ENCODE results near the gene IGDCC3. TPM values are rescaled to one million over a fixed set of nuclear protein-coding genes. Genes with fewer than 3 reads are reported as not detected.

The IGDCC3 gene
- total and polyA plus RNA-seq, 10 of the 15 experiments (the other 5 are each of a cell fraction or from before 2014, with no cell fraction given) = 0.10 to 0.20 (median 0.15) TPM; not detected in 7

DNA sequence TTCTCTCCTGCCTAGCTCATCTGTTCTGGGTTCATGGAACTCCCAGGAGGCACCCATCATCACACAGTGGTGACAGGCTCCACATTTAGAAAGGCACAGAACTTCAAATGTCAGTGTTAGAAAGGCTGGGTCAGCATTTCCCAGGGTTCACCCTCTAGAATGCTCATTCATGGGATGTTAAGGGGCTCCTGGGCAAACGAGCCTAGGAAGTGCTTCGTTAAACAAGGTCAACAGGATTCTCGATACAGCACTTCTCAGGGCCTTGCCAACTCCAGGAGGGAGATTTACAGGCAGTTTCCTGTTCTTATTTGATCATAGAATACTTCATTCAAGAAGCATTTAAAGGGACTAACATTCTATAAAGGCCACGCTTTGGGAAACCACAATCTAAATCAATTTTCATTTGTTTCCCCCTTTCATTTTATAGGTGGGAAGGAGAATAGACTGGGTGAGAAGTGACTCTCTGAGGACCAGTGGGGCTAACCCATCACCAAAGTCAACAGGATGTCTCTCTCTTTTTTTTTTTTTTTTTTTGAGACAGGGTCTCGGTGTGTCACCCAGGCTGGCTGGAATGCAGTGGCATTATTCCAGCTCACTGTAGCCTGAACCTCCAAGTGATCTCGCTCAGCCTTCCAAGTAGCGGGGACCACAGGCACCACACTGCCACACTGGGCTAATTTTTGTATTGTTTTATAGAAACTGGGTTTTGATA, 30.7 kb upstream of the IGDCC3 start:
- Histone ChIP-seq H3K4me3 (no peak overlapping the region), H3K9me3 (replicated peaks; ENCODE audit: control insufficient read depth, insufficient read depth, low read length) (no peaks in the 10 kb centered on the region), H3K9ac (ENCODE audit: control insufficient read depth, insufficient read depth, low read length) (no peak overlapping the region), H3K27ac (ENCODE audit: control insufficient read depth, insufficient read depth) (no peak overlapping the region; the same call in 1 of the 2 replicates), H2AFZ (ENCODE audit: control insufficient read depth, low read depth, low read length) (no peak overlapping the region), H3K27me3 (replicated peaks in 1 of 2; ENCODE audit: control insufficient read depth in 2 of 2, insufficient read depth in 2 of 2, low read length in 1 of 2) (no peaks in the 10 kb centered on the region), H3K4me1 (ENCODE audit: control insufficient read depth, insufficient read depth, low read length) (peaks cover 24% of the 10 kb centered on the region), H4K20me1 (ENCODE audit: control insufficient read depth, insufficient read depth) (no peaks in the 10 kb centered on the region), H3K79me2 (ENCODE audit: control insufficient read depth, insufficient read depth, low read length) (no peaks in the 10 kb centered on the region), H3K36me3 (ENCODE audit: control insufficient read depth in 2 of 2, insufficient read depth in 2 of 2, low read length in 1 of 2) (no peaks in the 10 kb centered on the region), H3K4me2 (ENCODE audit: control insufficient read depth, insufficient read depth) (no peak overlapping the region)
- in situ Hi-C loops (cut with MboI) = no loop called here
- ChIA-PET SMC1A (ENCODE audit: uncharacterized antibody, unreplicated experiment) (interaction anchor here (5.4 kb wide), 1 partner anchor 13 kb away, joined by 38 read pairs; the partner anchor contains the start of gene IGDCC4), CTCF (interaction anchor here (1.2 kb wide), 1 partner anchor 8 kb away, joined by 8 read pairs; no protein-coding TSS in a partner anchor), RAD21 (ENCODE audit: unreplicated experiment) (interaction anchor here (1.2 to 2.2 kb wide), 2 partner anchors 13 kb away, joined by 5 to 12 read pairs; no protein-coding TSS in a partner anchor), POLR2A (interaction anchor here (0.6 to 3.5 kb wide), 3 partner anchors 13 to 443 kb away, joined by 3 to 14 read pairs (median 3); partner anchors contain the start of gene IGDCC4)
- intact Hi-C loops (cut with micrococcal nuclease; ENCODE audit: unreplicated experiment) = no loop called here
- FAIRE-seq = no peak
- ATAC-seq = no peak
- no TSS peak for BruUV-seq (replicated peaks)
- 40% methylated on average over 6 of the region's 7 CpGs for WGBS (ENCODE audit: insufficient coverage, insufficient replicate concordance, low lambda C conversion rate, missing lambda C conversion rate)
- TF ChIP-seq DPF2 (IDR thresholded peaks at IDR 0.05) (no peak), ZNF217 (IDR thresholded peaks at IDR 0.05) (no peak), POLR2AphosphoS5 (IDR thresholded peaks at IDR 0.05; ENCODE audit: low read length) (no peak), RB1 (IDR thresholded peaks at IDR 0.05; ENCODE audit: borderline replicate concordance) (no peak), TARDBP (IDR thresholded peaks at IDR 0.05; ENCODE audit: borderline replicate concordance) (no peak), NR2C2 (IDR thresholded peaks at IDR 0.05; ENCODE audit: borderline replicate concordance, control insufficient read depth, insufficient read length, low read depth) (no peak), EED (IDR thresholded peaks at IDR 0.05; ENCODE audit: low read depth) (no peak), MTA3 (IDR thresholded peaks at IDR 0.05; ENCODE audit: borderline replicate concordance, low read length) (no peak), RBBP5 (conservative IDR thresholded peaks at IDR 0.05) (no peak)
- TF ChIP-seq, protein P1, sequence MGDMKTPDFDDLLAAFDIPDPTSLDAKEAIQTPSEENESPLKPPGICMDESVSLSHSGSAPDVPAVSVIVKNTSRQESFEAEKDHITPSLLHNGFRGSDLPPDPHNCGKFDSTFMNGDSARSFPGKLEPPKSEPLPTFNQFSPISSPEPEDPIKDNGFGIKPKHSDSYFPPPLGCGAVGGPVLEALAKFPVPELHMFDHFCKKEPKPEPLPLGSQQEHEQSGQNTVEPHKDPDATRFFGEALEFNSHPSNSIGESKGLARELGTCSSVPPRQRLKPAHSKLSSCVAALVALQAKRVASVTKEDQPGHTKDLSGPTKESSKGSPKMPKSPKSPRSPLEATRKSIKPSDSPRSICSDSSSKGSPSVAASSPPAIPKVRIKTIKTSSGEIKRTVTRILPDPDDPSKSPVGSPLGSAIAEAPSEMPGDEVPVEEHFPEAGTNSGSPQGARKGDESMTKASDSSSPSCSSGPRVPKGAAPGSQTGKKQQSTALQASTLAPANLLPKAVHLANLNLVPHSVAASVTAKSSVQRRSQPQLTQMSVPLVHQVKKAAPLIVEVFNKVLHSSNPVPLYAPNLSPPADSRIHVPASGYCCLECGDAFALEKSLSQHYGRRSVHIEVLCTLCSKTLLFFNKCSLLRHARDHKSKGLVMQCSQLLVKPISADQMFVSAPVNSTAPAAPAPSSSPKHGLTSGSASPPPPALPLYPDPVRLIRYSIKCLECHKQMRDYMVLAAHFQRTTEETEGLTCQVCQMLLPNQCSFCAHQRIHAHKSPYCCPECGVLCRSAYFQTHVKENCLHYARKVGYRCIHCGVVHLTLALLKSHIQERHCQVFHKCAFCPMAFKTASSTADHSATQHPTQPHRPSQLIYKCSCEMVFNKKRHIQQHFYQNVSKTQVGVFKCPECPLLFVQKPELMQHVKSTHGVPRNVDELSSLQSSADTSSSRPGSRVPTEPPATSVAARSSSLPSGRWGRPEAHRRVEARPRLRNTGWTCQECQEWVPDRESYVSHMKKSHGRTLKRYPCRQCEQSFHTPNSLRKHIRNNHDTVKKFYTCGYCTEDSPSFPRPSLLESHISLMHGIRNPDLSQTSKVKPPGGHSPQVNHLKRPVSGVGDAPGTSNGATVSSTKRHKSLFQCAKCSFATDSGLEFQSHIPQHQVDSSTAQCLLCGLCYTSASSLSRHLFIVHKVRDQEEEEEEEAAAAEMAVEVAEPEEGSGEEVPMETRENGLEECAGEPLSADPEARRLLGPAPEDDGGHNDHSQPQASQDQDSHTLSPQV (IDR thresholded peaks at IDR 0.05) = no peak
- TF ChIP-seq, protein P2, sequence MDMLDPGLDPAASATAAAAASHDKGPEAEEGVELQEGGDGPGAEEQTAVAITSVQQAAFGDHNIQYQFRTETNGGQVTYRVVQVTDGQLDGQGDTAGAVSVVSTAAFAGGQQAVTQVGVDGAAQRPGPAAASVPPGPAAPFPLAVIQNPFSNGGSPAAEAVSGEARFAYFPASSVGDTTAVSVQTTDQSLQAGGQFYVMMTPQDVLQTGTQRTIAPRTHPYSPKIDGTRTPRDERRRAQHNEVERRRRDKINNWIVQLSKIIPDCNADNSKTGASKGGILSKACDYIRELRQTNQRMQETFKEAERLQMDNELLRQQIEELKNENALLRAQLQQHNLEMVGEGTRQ (IDR thresholded peaks at IDR 0.05; ENCODE audit: borderline replicate concordance, low read depth, low read length) = no peak
- no peak for DNase-seq (ENCODE audit: low read depth, low spot score)
